GM21390 (cell line): Measurements from ENCODE around the gene CRYBG1.
"Not testable (repeated sequence)": the region's sequence is repeated elsewhere in the genome, so short reads cannot be mapped to it uniquely, and the experiment has no call there.

Experiments used
- ATAC-seq: cut with Tn5 transposase; IDR thresholded peaks from one replicate; pipeline ENCODE4 v1.9.1; 2021; ENCODE audit not compliant: unreplicated experiment

Gene CRYBG1

DNA sequence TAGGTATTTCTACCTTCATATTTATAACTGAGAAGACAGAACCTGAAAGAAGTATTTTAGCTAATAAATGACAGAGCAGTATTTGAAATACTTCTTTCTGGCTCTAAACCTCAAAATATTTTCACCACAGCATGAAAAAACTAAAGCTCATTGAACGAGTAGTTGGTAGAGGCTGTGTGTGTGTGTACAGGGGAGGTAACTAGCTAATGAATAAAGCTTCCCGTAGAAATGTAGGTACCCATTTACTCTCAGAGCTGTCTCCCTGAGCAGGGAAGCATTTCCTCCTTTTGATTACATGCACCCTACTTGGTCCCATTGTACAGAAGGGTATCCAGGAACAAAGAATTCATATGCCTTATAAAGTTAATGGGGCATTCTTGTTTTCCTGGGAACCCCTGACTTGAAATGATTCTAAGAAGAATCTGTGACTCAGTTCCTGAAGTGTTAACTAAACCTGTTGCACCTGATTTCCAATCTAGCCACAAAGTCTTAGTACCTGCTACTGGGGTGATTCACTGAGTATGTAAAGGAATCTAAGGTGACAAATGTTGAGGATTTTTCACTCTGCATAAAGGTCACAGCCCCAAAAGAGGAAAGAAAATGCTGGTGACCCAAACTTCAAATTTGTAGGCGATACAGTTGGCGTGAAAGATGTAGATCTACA, 12.5 kb downstream of the CRYBG1 start:
- ATAC-seq = no peak

DNA sequence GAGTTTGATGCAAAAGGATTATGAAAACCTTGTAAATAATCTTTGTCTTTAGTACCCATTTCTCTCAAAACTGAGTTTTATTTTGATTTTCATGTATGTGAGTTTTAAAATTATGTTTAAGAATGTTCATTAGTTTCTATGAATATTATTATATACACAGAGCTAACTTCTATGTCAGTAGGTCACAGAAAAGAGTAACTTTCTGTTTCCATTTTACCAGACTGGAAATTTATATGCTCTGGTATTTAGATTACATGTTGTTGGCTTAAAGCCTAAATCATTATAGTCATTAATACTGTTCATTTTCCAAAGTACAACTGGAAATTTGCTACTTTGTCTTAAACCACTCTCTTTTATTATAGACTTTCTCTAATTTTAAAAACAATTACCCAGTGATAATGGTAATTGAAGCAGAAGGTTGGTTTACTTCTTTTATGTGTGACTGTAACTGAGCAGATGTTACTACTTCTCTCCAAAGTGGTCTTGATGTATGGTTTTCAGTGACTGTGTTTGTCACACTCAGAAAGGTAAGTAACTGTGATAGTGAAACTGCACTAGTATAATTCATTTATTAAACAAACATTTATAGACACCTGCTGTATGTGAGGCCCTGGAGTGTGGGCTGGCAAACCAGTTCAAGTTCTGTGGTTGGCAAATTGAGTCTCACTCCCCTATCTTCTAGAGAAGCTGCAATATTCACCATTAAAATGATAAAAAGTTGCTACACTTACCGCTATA, 13.2 kb downstream of the CRYBG1 start:
- no peak for ATAC-seq

DNA sequence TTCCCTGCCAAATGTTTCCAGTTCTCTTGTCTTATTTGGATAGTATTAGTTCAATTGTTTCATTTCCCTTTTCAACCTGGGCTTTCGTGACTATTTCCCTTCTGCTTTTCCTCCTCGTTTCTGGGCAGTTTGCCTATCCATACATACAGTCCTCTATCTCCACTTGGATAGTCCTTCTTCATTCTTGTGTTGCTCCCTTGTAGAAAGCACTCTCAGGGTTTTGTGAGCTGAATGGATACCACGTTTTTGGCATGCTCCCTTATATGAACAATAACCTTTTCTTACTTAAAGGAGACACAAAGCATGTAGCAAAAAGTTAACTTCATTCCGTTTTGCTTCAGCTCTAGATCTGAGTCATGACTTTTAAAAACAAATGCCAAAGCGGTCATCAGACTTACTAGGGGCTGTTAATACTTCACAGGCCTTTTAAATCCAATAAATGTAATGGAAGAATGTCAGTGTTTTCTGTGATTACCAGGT, 16.6 kb downstream of the CRYBG1 start:
- ATAC-seq = no peak

DNA sequence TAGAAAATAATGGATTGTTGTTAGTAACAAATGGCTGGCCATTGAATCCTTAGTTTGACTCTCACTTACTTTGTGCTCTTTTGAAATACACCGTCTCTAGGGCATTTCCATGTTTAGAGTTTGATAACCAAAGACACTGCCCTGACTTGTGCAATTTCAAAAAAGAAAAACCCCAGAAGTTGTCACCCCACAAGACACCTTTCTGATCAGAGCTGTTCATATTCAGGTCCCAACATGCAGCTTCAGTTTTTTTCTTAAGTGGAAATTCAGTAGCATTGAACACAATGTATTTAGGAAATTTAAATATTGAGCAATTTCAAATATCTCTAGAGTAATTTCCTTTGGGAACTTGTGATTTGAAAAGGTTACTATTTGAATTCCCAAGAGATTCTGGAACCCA, 19.4 kb downstream of the CRYBG1 start:
- ATAC-seq = no peak

DNA sequence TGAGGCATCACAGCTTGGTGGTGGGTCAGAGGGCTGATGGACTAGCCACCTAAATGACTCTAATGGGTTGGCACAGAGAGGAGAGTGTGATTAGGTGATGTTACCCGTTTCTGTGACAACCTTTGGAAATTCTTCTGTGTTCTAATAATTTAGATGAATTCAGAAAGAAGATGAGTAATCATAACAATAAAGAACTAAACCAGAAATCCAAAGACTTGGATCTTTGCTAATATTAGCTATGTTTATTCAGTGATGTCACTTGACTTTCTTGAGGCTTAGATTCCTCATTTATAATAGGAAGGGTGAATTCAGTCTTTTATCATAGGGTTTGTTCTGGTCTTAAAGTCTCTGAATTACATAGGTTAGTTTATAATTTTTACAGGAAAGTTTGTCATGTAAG, 19.9 kb downstream of the CRYBG1 start:
- no peak for ATAC-seq

DNA sequence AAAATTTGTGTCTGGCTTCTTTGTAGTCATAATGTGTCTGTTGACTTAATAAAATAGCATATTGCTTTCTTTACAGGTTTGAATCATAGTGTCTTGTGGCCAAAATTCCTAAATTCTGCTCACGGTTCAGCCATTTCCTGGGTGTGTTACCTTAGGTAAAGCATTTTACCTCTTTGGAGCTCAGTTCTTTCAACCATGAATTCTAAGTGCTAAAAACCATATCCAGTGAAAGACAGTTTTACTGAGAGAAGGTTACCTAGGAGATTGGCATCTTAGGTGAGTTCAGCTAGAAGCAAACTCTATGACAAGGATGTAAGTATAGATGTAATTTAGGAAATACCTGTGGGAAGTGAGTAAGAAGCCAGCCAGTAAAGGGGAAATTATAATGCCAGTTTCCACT, 20.7 kb downstream of the CRYBG1 start:
- ATAC-seq = no peak

DNA sequence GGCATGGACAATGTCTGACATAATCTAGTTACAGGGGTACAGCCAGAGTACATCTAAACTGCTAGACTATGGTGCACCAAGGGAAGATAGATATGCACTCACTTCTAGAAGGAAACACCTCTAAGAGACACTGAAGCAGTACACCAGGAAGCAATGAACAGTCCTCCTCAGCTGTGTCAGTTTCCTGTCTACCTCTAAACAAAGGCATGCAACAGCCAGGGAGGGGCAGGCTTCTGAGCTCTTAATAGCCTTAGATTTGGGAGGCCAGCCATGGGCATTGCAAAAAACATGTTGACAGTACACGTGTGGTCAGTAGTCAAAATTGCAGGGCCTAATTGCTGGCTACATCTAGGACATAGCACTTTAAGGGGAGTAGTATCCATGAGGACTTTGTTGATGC, 21.4 kb downstream of the CRYBG1 start:
- no peak for ATAC-seq

DNA sequence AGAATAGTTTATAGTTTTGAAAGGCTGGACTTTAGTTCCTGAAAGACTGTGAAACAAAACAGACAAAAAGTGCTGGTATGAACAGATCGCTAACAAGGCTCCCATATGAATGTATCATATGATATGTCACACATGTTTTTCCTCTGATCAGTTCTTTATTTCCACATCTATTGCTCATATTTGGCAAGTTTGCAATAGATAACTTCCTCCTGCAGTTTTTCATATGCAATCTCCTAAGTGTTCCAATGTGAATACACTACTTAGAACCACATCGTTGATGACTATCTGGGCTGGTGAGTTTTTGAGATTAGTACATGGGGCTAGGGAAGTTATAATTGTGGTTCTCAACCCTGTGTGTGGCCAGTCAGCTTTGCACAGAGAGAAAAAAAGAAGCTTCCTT, 23.1 kb downstream of the CRYBG1 start:
- no peak for ATAC-seq

DNA sequence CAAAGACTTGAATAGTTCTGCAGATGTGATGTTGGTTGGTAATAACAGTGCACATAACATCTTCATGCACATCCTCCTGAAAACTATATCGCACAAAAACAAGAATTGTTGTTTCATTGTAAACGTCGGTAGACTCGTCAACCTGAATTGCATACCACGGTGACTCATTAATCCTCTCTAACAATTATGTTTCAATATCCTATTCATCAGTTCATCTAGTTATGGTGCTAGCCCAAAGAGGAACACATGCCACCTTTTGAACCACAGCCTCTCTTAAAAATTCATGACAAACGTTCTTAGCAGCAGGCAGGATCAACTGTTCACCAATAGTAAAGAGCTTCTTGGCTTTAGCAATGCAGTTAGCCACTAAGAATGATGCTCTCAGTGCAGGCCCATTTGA, 25.0 kb downstream of the CRYBG1 start:
- no peak for ATAC-seq

DNA sequence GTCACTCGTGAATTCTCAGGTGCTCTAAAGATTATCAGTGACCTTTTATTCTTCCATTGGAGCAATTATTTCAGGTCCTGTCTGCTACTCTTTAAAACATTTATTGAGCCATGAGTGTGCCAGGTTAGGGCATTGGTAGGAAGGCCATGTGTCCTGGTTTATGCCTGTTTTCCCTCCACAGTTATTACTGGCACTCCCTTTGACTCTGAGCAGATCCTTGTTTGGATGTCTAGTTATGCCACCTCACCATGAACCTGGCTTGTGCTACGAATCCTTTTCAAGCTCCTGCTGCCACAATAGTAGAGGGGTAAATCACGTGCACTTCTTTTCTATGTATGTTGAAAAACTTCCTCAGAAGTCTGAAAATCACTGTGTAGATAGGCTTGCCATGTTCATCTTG, 27.4 kb downstream of the CRYBG1 start:
- ATAC-seq = no peak

DNA sequence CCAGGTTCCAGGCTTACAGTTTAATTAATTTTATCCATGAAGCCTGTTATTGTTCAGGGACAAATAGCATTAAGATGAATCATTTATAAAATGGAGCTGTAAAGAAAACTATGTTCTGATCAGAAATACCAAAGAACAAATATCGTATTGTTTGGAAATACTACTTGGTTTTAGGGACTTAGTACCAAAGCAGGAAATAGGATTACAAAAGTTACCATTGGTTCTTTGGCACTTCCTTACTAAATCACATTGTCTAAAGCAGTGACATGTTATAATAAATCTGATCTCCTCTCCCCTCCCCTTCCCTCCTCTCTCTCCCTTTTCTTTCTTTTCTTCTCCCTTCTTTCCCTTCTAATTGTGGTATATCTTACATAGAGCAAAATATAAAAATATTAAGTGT, 29.6 kb downstream of the CRYBG1 start:
- ATAC-seq = no peak

DNA sequence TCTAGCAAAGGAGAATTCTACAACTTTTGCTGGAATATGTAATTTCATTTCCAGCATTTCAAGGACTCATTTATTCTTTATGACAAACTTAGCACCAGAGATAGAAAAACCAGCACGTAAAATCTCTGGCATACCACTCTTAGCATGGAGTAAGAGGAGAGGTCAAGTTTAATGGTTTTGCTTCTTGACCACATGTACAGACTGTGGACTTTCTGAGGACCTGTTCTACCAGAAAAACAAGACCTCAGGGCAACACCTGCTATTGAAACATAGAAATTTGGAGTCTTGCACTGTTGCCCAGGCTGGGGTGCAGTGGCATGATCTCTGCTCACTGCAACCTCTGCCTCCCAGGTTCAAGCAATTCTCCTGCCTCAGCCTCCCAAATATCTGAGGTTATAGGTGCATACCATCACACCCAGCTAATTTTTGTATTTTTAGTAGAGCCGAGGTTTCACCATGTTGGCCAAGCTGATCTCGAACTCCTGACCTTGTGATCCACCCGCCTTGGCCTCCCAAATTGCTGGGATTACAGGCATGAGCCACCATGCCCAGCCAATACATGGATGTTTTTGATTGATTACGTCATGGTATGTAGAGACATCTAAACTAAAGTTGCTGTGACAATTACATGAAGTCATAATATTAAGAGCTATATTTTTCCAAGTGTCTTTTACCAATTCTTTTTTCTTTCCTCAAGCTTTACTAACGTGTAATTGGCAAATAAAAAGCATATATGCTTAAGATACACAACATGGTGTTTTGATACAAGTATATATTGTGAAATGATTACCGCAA, 36.1 kb downstream of the CRYBG1 start:
- ATAC-seq = no peak

DNA sequence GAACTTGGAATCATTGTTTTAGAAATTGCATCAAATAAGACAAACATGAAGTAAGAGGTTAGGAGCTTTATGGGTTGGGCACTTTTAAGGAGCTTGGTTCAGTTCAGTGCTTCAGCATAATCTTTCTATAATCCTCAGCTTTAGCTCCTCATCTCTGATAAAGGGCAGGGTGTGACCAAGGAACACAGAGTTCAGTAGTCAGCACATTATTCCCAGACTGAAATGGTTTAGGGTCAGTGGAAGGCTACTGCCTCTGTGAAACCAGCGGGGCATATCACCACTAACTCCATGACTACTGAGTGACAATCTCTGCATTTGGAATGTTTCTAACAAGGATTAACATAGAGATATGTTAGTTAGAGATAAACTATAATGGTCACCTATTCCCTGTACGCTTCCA, 36.9 kb downstream of the CRYBG1 start:
- no peak for ATAC-seq

DNA sequence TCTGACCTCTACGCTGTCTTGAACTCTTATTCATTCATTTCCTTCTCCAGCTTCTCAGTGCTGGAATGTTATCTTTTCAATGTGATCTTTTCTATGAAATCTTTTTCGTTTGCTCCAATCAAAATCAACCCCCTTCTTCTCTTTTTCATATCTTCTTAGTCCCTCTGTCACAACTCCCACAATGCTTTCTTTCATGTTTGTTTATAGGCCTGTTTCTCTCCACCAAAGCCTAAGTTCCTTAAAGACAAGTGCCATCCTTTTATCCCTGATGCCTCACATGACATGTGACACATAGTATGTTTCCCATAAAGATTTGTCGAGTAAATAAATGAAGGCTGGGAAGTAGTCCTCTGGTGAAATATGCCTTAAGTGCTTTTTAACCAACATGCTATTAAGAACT, 38.1 kb downstream of the CRYBG1 start:
- ATAC-seq = no peak

DNA sequence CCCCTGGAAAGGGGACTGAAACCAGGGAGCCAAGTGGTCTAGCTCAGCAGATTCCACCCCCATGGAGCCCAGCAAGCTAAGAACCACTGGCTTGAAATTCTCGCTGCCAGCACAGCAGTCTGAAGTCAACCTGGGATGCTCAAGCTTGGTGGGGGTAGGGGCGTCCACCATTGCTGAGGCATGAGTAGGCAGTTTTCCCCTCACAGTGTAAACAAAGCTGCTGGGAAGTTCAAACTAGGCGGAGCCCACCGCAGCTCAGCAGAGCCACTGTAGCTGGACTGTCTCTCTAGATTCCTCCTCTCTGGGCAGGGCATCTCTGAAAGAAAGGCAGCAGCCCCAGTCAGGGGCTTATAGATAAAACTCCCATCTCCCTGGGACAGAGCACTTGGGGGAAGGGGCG, 44.5 kb downstream of the CRYBG1 start:
- not testable (repeated sequence) for ATAC-seq

DNA sequence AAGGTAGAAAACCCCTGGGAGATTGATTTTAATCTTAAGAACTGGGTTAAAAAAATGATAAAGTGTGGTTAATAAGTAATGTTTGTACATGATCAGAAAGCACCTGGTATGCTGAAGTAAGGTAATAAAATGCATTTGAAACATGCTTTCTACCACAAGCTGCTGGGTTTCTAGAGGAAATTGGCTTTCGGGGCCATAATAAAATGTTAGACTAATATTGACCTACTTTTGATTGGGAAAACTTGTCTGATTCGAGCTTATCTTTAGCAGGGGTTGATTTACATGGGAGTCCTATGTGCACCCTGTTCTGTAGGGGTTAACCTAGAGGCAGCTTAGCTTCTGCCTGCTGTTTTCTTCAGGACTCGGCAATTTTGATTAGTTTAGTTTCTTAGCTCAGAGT, 50.5 kb downstream of the CRYBG1 start:
- ATAC-seq = no peak

DNA sequence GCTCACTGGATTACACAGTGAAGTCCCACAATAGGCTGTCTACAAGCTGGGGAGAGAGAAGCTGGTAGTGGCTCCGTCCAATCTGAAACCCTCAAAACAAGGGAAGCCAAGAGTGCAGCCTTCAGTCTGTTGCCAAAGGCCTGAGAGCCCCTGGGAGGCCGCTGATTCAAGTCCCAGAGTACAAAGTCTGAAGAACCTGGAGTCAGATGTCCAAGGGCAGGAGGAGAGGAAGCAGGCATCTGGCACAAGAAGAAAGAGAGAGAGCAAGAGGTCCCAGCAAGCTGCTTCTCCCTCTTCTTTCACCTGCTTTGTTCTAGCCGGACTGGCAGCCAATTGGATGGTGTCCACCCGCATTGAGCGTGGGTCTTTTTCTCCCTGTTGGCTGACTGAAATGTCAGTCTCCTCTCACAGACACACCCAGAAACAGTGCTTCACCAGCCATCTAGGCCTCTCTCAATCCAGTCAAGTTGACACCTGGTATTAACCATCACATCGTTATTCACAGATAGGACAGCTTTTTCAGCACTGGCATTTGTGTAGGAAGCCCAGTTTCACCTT, 51.2 kb downstream of the CRYBG1 start:
- no peak for ATAC-seq

DNA sequence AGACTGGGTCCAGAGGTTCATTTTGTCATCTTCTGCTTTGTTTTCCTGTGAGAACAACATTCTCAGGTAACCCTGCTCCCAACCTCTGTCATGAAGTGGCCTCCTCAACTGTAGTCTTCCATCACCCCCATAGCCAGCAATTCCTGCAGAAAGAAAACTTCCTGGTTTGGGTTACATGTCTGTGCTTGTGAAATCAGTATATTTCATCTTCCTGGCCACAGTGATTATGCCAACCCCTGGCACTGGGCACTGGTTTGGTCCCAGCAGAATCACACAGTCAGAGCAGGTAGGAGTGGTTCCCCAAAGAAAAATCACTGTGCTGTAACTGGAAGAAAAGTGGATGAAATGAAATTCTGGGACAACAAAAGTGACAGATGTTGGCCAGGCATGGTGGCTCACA, 52.5 kb downstream of the CRYBG1 start:
- no peak for ATAC-seq

DNA sequence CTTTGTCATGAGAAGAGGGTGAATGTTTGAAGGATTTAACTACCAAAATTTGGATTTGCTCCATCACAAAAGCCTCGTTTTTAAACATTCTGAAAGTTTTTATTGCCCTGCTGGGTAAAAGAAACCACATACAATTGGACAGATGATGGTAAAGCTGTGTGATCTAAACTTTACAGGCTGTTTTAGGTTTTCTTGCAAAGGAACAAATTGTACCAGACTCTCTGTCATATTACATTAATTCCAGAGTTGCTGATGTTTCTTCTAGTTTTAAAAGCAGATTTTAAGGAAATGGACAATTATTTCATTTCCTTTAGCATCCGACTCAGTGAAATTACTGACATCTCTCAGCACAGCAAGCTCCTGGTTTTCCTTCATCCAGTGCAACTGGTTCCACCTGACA, 53.2 kb downstream of the CRYBG1 start:
- no peak for ATAC-seq

DNA sequence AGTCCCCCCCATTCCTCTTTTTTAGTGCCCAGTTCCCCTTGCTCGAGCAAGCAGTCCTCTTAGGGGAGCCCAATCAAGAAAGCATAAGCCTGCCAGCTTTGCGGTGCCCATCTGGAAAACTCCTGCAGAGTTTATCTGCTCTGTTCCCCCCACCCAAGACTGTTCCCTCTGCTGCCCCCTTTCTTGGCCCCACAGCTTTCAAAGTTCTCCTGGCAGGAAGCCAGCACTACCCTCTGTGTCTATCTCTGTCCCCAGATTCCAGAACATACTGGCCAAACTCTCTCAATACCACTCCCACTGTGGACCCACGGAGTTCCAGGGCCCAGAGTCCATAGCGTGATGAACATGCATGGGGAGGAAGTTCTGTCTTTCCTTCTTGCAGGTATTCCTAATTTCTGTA, 55.4 kb downstream of the CRYBG1 start:
- ATAC-seq = no peak

DNA sequence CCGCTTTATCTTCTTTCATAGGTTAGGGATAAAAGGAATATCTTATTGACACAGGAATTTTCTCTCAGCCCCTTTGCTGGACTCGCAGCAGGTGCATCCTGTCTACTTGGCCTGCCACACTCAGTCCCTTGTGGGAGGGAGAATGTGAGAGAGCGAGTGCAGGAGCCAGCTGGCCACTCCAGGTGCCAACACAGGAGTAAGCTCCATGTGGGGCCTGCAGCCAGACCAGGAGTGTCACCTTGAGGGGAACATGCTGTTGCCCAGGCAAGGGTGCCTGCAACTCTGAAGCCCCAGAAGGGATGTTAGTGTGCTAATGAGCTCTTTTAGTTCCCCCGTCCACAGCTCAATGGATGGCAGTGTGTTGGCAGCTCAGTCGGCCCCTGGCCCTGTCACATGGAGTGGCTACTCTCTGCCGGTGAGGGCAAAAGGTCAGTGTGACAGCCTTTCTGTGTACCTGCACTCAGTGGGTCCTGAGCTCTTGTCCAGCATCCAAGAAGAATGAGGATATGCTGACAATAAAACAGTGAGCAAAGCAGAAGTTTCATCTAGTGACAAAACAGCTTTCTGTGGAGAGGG, 57.1 kb downstream of the CRYBG1 start:
- no peak for ATAC-seq
